GM21619 (cell line): ENCODE results near the gene PRKN.

Source experiments
- ATAC-seq: cut with Tn5 transposase; IDR thresholded peaks from one replicate; pipeline ENCODE4 v1.9.1; 2021; ENCODE audit not compliant: unreplicated experiment

Gene PRKN

GRCh38 chr6:162151021-162151665, 576.4 kb downstream of the PRKN start:
- no peak for ATAC-seq

GRCh38 chr6:162150295-162150694, 577.3 kb downstream of the PRKN start:
- ATAC-seq = no peak

- ATAC-seq = no peak
These were observed 577.8 kb downstream of the PRKN start for GRCh38 chr6:162149786-162150185.

GRCh38 chr6:162147805-162148204, 579.8 kb downstream of the PRKN start:
- no peak for ATAC-seq

- ATAC-seq = no peak
These were observed 580.3 kb downstream of the PRKN start for GRCh38 chr6:162147281-162147680.

GRCh38 chr6:162140251-162140852, 587.2 kb downstream of the PRKN start:
- ATAC-seq = no peak

GRCh38 chr6:162125659-162126058, 601.9 kb downstream of the PRKN start:
- no peak for ATAC-seq

- ATAC-seq = no peak
These were observed 602.7 kb downstream of the PRKN start for GRCh38 chr6:162124710-162125435.

- ATAC-seq = no peak
These were observed 603.8 kb downstream of the PRKN start for GRCh38 chr6:162123797-162124196.

- no peak for ATAC-seq
These were observed 608.2 kb downstream of the PRKN start for GRCh38 chr6:162119341-162119740.

GRCh38 chr6:162118706-162119105, 608.9 kb downstream of the PRKN start:
- no peak for ATAC-seq

- ATAC-seq = no peak
These were observed 610.6 kb downstream of the PRKN start for GRCh38 chr6:162116902-162117525.

- no peak for ATAC-seq
These were observed 618.0 kb downstream of the PRKN start for GRCh38 chr6:162109480-162110050.

GRCh38 chr6:162108041-162108440, 619.5 kb downstream of the PRKN start:
- no peak for ATAC-seq

- ATAC-seq = no peak
These were observed 627.5 kb downstream of the PRKN start for GRCh38 chr6:162100096-162100495.

GRCh38 chr6:162099685-162100084, 627.9 kb downstream of the PRKN start:
- no peak for ATAC-seq

- ATAC-seq = no peak
These were observed 634.6 kb downstream of the PRKN start for GRCh38 chr6:162092816-162093502.

- no peak for ATAC-seq
These were observed 636.8 kb downstream of the PRKN start for GRCh38 chr6:162090734-162091133.

- no peak for ATAC-seq
These were observed 639.5 kb downstream of the PRKN start for GRCh38 chr6:162088091-162088490.

- ATAC-seq = no peak
These were observed 642.0 kb downstream of the PRKN start for GRCh38 chr6:162085561-162085960.

- ATAC-seq = no peak
These were observed 645.0 kb downstream of the PRKN start for GRCh38 chr6:162082520-162082919.
